CMK (cell line): ENCODE results near the gene NLE1.

ENCODE experiments used
- DNase-seq: peaks from one replicate; pipeline ENCODE4 v3.0.0-alpha.2; 2010; ENCODE audit warnings: low read depth

Gene NLE1

GRCh38 chr17:35086164-35086563 lies 55.9 kb downstream of the NLE1 start:
- DNase-seq: no peak

DNA sequence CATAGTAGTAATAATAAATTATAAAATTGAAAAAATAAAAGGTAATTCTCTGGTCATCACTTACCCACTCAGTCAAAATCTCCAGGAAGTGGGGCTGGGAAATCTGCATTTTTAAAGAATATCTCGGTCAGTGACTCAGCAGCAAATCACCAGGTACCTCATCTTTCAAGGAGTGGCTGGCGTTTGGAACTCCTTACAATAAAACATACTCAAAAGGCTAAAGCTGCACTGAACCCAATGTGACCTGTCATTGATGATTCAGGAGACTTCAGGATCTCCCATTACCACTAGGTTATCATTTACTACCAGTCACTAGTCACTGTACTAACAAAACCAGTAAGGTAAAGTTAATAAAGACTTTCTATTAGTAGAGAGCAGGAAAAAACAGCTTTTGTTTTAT lies 57.1 kb downstream of the NLE1 start:
- DNase-seq: no peak

DNA sequence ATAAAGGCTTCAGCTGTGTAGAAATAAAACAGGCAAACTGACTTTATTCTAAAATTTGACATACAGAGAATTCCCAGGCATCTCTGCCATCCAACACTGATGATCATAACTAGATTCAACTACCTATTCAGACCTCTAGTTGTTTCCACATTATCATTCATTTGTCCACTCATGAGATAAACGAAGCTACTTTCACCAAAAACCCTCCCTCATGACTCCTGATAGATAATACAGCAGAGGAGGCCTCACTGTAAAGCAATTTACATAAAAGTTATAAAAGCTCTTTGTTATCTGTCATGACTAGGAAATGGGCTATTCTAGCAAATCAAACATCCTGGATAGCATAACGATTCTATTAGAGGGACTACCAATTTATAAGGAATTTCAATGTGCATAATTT lies 59.0 kb downstream of the NLE1 start:
- DNase-seq: no peak

DNA sequence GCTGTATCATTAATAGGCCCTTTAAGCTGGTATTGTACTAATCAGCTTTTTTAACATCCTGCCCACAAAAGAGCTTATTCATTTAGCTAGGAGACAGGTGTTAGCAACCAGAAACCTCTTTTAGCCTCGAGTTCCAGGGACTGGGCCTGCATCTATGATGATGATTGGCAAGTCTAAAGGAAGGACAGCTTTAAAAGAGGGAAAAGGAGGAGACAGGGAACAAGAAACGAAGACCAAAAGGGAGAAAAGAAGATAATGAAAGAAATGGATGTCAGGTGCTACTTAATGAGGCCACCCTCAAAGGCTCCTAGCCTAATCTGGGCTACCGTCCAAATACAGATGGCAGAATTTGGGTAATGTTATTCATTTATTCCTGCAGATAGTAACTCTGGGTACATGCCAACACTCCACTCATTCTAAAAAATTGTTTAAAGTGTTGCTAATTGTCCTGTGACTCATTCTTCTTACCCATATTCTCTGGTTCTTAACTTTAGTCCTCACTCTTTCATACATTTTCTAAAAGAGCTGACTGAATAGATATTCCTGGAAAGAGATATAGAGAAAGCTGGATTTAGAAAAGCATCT lies 59.9 kb downstream of the NLE1 start:
- no peak for DNase-seq

GRCh38 chr17:35081638-35082037 lies 60.5 kb downstream of the NLE1 start:
- DNase-seq: no peak

DNA sequence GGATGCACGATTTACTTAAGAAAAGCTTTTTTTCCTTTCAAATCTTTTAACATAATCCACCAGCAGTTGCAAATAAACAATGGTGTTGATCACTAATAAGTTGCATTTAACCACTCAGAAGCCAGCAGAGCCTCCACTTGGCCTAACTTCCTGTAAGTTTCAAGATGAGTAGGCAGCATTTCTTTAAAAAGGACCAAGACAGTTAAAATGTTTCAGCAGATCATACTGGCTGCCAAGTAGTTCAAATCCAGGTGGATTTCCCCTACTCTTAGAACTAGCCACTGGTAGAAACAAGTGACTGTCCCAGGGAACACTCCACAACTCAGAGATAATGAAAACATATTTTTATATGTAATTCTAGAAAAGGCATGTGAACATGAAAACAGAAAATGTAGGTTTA lies 61.6 kb downstream of the NLE1 start:
- no peak for DNase-seq

- DNase-seq: no peak
Observed at GRCh38 chr17:35079547-35080423, 62.3 kb downstream of the NLE1 start.
